ENCODE measurements around the gene PDXP. TPM values are rescaled to one million over a fixed set of nuclear protein-coding genes. Genes with fewer than 3 reads are reported as not detected.

The PDXP gene
- total and polyA plus RNA-seq, 9 of the 15 experiments (the other 6 are each of a cell fraction or from before 2014, with no cell fraction given), result 7.9 to 54.2 (median 38.8) TPM

GRCh38 chr22:37616201-37617083 is 42.1 kb upstream of the PDXP start:
- no peak overlapping the region for H3K27ac ChIP-seq (ENCODE audit: extremely low read depth, low read depth, low read length)
- H2AFZ ChIP-seq (ENCODE audit: low read depth, low read length), result no peak overlapping the region
- H3K4me2 ChIP-seq (ENCODE audit: insufficient read depth, low read length), result no peak overlapping the region
- DNase-seq (ENCODE audit: extremely low read depth in 1 of 4, low spot score in 3 of 4) (no peak), FAIRE-seq (no peak), ATAC-seq (no peak)
- CTCF ChIA-PET (ENCODE audit: low intra/inter-chr PET ratio), result no interaction called here
- no peaks in the 10 kb centered on the region for H3K27me3 ChIP-seq (ENCODE audit: control insufficient read depth in 2 of 2, insufficient read depth in 2 of 2, low read length in 2 of 2)
- intact Hi-C loops (cut with micrococcal nuclease), result no loop called here
- H3K36me3 ChIP-seq (ENCODE audit: control insufficient read depth, insufficient read depth, low read length), result peaks cover 63% of the 10 kb centered on the region; the same call in 2 of the 3 replicates
- TF ChIP-seq ZNF121 (CRISPR knock-in tag; conservative IDR thresholded peaks at IDR 0.05), result no peak
- TF ChIP-seq ZZZ3 (IDR thresholded peaks at IDR 0.05), result no peak
- TF ChIP-seq RBFOX2 (IDR thresholded peaks at IDR 0.05; ENCODE audit: low read depth, low read length), result peak; percentile 48; the same call in 1 of the 2 replicates
- no peak for TF ChIP-seq ZNF253 (CRISPR knock-in tag; conservative IDR thresholded peaks at IDR 0.05)
- TF ChIP-seq POLR2G (IDR thresholded peaks at IDR 0.05; ENCODE audit: low read depth, low read length), result peak; percentile 45; the same call in 1 of the 2 replicates
- no peak overlapping the region for H3K4me3 ChIP-seq
- H3K79me2 ChIP-seq (ENCODE audit: control insufficient read depth, insufficient read depth, low read length), result peaks cover 7% of the 10 kb centered on the region; the same call in 2 of the 3 replicates
- in situ Hi-C loops (cut with MboI), result no loop called here
- no peak overlapping the region for H3K9ac ChIP-seq (ENCODE audit: insufficient read depth in 1 of 2, low read depth in 2 of 2, low read length in 2 of 2)
- BruUV-seq (replicated peaks), result no TSS peak
- 89% methylated on average over 19 of the region's 27 CpGs for WGBS (ENCODE audit: insufficient coverage, low coverage, missing lambda C conversion rate)
- no peaks in the 10 kb centered on the region for H3K9me3 ChIP-seq (replicated peaks; ENCODE audit: control insufficient read depth, insufficient read depth, low read depth, low read length)
- H3K9me1 ChIP-seq (ENCODE audit: control insufficient read depth, insufficient read depth, low read length), result no peaks in the 10 kb centered on the region
- peaks cover 0 to 5% of the 10 kb centered on the region in 2 experiments; a peak in 2 of 5 replicates for H3K4me1 ChIP-seq (replicated peaks in 1 of 2; ENCODE audit: control insufficient read depth in 2 of 2, insufficient read depth in 2 of 2, low read length in 2 of 2)
- H4K20me1 ChIP-seq (replicated peaks; ENCODE audit: control insufficient read depth, insufficient read depth, low read length), result no peaks in the 10 kb centered on the region
- POLR2A ChIA-PET, result interaction anchor here (1.0 kb wide), 1 partner anchor 22 kb away, joined by 3 read pairs; no protein-coding TSS in a partner anchor
